OCI-LY7 (cell line): ENCODE data around the gene PFAS. TPM values are rescaled to one million over a fixed set of nuclear protein-coding genes. Genes with fewer than 3 reads are reported as not detected.

ENCODE experiments used
- BruUV-seq: library from RNA; stranded (reverse); fragments of 400-500 nt; replicated peaks from 2 replicates; lab custom pipeline; 2021; lab: Mats Ljungman, UMichigan
- CTCF ChIA-PET: fragments of 300-600 bp; sonication (Branson Sonifier 250); formaldehyde crosslinking; loops from one replicate; lab custom pipeline; 2022; ENCODE audit warnings: antibody characterized with exemption; ENCODE audit not compliant: unreplicated experiment; lab: Charles Lee
- POLR2A ChIA-PET: fragments of 300-600 bp; sonication (Branson Sonifier 250); formaldehyde crosslinking; loops from one replicate; lab custom pipeline; 2022; ENCODE audit warnings: antibody characterized with exemption; lab: Charles Lee
- DNase-seq: peaks from one replicate; pipeline ENCODE4 v3.0.0-alpha.2; 2015; ENCODE audit warnings: low spot score
- H2AFZ ChIP-seq: fragments of 200-600 bp; sonication (generic), shearing (Covaris generic); 2 replicates; pipeline ENCODE4 v1.6.1; 2014; ENCODE audit warnings: mild to moderate bottlenecking, antibody characterized with exemption, low read length, moderate library complexity
- H3K27ac ChIP-seq: fragments of 200-600 bp; sonication (generic); 2 replicates; pipeline ENCODE4 v1.5.1; 2014; ENCODE audit warnings: mixed run types, low read depth, mild to moderate bottlenecking, moderate library complexity, low read length, inconsistent platforms; ENCODE audit not compliant: poor library complexity, severe bottlenecking
- H3K36me3 ChIP-seq: fragments of 200-600 bp; sonication (generic); 2 replicates; pipeline ENCODE4 v1.6.1; 2014; ENCODE audit warnings: mild to moderate bottlenecking, antibody characterized with exemption, low read length, moderate library complexity, mixed read lengths; ENCODE audit not compliant: insufficient read depth
- H3K4me1 ChIP-seq: fragments of 200-600 bp; sonication (generic); 2 replicates; pipeline ENCODE4 v1.5.1; 2014; ENCODE audit warnings: mild to moderate bottlenecking, low read length; ENCODE audit not compliant: insufficient read depth, poor library complexity, severe bottlenecking
- H3K4me2 ChIP-seq: fragments of 200-600 bp; sonication (generic); 2 replicates; pipeline ENCODE4 v1.6.1; 2014; ENCODE audit warnings: mild to moderate bottlenecking, low read length
- H3K4me3 ChIP-seq: fragments of 200-600 bp; sonication (generic); 2 replicates; pipeline ENCODE4 v1.5.1; 2014; ENCODE audit warnings: mild to moderate bottlenecking, low read depth, low read length; ENCODE audit not compliant: poor library complexity, severe bottlenecking
- H3K79me2 ChIP-seq: fragments of 200-600 bp; sonication (generic); 2 replicates; pipeline ENCODE4 v1.6.1; 2016; ENCODE audit warnings: low read depth, mild to moderate bottlenecking, low read length, moderate library complexity, mixed read lengths; ENCODE audit not compliant: insufficient read depth
- H3K9me2 ChIP-seq: fragments of 200-600 bp; sonication (generic); 2 replicates; pipeline ENCODE4 v1.6.1; 2016; ENCODE audit warnings: mild to moderate bottlenecking, low read length, mixed read lengths; ENCODE audit not compliant: insufficient read depth
- H3K9me3 ChIP-seq: fragments of 200-600 bp; sonication (generic); 2 replicates; pipeline ENCODE4 v1.6.1; 2014; ENCODE audit warnings: mild to moderate bottlenecking, mixed run types, low read length, mixed read lengths
- H4K20me1 ChIP-seq: fragments of 200-600 bp; sonication (generic); 2 replicates; pipeline ENCODE4 v1.6.1; 2014; ENCODE audit warnings: mild to moderate bottlenecking, antibody characterized with exemption, low read length, moderate library complexity, mixed read lengths; ENCODE audit not compliant: insufficient read depth
- CTCF ChIP-seq: fragments of 200-600 bp; sonication (generic); conservative IDR thresholded peaks from 2 replicates; pipeline ENCODE4 v1.5.1; 2014; ENCODE audit warnings: mild to moderate bottlenecking, antibody characterized with exemption, low read length, moderate library complexity, mixed read lengths
- EZH2phosphoT487 ChIP-seq: fragments of 200-600 bp; sonication (generic); IDR thresholded peaks from 2 replicates; pipeline ENCODE4 v1.6.1; 2018; ENCODE audit warnings: low read depth, borderline replicate concordance, mild to moderate bottlenecking, mixed run types, antibody characterized with exemption, low read length, moderate library complexity, mixed read lengths
- intact Hi-C: fragments of 100-400 bp; cut with micrococcal nuclease; formaldehyde crosslinking; loops from one replicate; pipeline ENCODE4 v1.10.0; 2022; ENCODE audit not compliant: unreplicated experiment
- total RNA-seq, 2 experiments: library from RNA; depleted of rRNA in 1 of 2; stranded (reverse); fragments of >200 nt in 1 of 2; shearing (Covaris generic) in 1 of 2; gene quantifications; 2 replicates each; pipeline ENCODE4 v1.2.3, GENCODE V29; 2014 to 2022

PFAS gene
- total RNA-seq, 2 experiments from 2014 or later: 114 to 180 TPM

- ChIA-PET POLR2A (interaction anchor here (0.6 kb wide), 1 partner anchor 24 kb away, joined by 6 read pairs; no protein-coding TSS in a partner anchor), CTCF (no interaction called here)
- no peak overlapping the region for H3K4me2 ChIP-seq
- intact Hi-C loops: loop anchor here (5.0 kb wide), 1 partner anchor 49 kb away; no protein-coding TSS in a partner anchor
- H3K36me3 ChIP-seq: no peaks in the 10 kb centered on the region
- no peak overlapping the region for H3K27ac ChIP-seq
- H4K20me1 ChIP-seq: no peaks in the 10 kb centered on the region
- H2AFZ ChIP-seq: no peak overlapping the region
- no peak for DNase-seq
- no TSS peak for BruUV-seq
- H3K4me3 ChIP-seq: no peak overlapping the region
- TF ChIP-seq CTCF (no peak), EZH2phosphoT487 (no peak)
- H3K9me2 ChIP-seq: no peaks in the 10 kb centered on the region
- no peaks in the 10 kb centered on the region for H3K79me2 ChIP-seq
- no peaks in the 10 kb centered on the region for H3K4me1 ChIP-seq
- no peaks in the 10 kb centered on the region for H3K9me3 ChIP-seq
Observed at GRCh38 chr17:8312726-8313600, 63.9 kb downstream of the PFAS start.

GRCh38 chr17:8314797-8315763 lies 66.0 kb downstream of the PFAS start:
- no peak overlapping the region for H3K4me2 ChIP-seq
- ChIA-PET CTCF (interaction anchor here (0.5 kb wide), 1 partner anchor 31 kb away, joined by 4 read pairs; no protein-coding TSS in a partner anchor), POLR2A (no interaction called here)
- intact Hi-C loops: loop anchor here (5.0 kb wide), 1 partner anchor 47 kb away; no protein-coding TSS in a partner anchor
- H4K20me1 ChIP-seq: no peaks in the 10 kb centered on the region
- BruUV-seq: no TSS peak
- H2AFZ ChIP-seq: no peak overlapping the region
- no peaks in the 10 kb centered on the region for H3K36me3 ChIP-seq
- DNase-seq: no peak
- H3K4me3 ChIP-seq: no peak overlapping the region
- no peaks in the 10 kb centered on the region for H3K9me2 ChIP-seq
- H3K4me1 ChIP-seq: no peaks in the 10 kb centered on the region
- H3K27ac ChIP-seq: no peak overlapping the region
- TF ChIP-seq CTCF (no peak), EZH2phosphoT487 (no peak)
- no peaks in the 10 kb centered on the region for H3K79me2 ChIP-seq
- H3K9me3 ChIP-seq: no peaks in the 10 kb centered on the region
